CD4-positive, alpha-beta T cell treated with Interleukin-2 at 100 ng/mL for 4 hours (primary cell): ENCODE data around the gene PDCL2.
"Not testable (repeated sequence)": the region's sequence is repeated elsewhere in the genome, so short reads cannot be mapped to it uniquely, and the experiment has no call there.

Experiments used
- DNase-seq: peaks from one replicate; pipeline ENCODE4 v3.0.0-alpha.2; 2020; ENCODE audit warnings: low spot score

The PDCL2 gene, protein sequence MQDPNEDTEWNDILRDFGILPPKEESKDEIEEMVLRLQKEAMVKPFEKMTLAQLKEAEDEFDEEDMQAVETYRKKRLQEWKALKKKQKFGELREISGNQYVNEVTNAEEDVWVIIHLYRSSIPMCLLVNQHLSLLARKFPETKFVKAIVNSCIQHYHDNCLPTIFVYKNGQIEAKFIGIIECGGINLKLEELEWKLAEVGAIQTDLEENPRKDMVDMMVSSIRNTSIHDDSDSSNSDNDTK

DNA sequence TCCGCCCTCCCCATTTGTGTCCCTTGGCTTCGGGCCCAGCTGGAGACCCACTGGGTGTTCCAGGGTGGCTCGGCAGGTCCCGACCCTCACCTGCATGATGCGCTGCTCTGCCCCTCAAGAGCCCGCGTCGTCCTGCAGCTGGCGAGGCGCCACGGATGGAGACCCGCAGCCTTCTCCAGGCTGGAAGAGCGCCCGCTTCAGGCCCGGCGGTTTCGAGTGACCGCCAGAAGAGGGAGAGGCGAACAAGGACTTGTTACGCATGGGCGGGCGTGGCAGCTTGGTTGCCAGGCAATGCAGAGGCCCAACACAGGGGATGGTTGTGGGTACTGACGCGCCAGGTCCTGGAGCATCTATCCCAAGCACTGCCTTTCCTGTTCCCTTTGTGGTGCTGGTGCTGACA, at the start of gene PDCL2:
TSS of gene PDCL2 (minus strand) at position 232 of the 400 bp plus-strand sequence. CDS start at position 96, 136 bp downstream.
- no peak for DNase-seq

DNA sequence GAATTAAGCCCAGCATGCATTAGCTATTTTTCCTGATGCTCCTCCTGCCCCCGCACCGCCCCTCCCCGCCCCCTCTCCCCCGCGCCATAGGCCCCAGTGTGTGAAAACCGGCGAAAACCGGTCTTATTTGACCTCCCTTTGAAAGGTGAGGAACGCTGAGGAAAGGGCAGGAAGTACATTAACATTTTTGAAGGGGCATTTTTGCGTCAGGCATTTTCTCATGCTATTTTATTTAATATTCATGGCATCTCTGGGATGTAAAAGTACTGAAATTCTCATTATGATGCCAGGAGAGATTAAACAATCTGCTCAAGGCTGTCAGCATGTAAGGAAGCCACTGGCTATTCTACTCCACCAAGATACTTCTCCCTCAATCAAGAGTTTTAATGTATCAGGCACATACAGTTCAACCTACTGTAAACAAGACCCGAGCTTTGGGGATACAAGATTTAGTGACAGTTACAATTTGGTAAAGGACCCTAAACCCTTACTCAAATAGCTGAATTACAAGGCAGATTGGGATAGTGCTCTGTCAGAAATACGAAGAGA, 45.3 kb upstream of the PDCL2 start:
- no peak for DNase-seq

DNA sequence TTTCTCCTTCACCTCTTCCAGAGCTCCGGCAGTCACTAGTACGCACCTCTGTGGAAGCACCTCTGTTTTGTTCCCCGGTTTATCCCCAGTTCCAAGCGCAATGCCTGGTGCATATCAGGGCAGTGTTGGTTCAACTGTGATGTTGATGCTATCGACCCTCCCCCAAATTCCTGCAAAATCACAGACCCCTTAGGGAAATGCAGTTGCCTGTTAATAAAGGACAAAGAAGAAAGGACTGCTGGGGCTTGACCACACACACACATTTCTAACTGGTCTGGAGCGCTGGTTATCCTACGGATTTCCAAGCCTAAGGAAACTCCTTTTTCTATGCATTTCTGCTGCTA, 44.6 kb upstream of the PDCL2 start:
- no peak for DNase-seq

DNA sequence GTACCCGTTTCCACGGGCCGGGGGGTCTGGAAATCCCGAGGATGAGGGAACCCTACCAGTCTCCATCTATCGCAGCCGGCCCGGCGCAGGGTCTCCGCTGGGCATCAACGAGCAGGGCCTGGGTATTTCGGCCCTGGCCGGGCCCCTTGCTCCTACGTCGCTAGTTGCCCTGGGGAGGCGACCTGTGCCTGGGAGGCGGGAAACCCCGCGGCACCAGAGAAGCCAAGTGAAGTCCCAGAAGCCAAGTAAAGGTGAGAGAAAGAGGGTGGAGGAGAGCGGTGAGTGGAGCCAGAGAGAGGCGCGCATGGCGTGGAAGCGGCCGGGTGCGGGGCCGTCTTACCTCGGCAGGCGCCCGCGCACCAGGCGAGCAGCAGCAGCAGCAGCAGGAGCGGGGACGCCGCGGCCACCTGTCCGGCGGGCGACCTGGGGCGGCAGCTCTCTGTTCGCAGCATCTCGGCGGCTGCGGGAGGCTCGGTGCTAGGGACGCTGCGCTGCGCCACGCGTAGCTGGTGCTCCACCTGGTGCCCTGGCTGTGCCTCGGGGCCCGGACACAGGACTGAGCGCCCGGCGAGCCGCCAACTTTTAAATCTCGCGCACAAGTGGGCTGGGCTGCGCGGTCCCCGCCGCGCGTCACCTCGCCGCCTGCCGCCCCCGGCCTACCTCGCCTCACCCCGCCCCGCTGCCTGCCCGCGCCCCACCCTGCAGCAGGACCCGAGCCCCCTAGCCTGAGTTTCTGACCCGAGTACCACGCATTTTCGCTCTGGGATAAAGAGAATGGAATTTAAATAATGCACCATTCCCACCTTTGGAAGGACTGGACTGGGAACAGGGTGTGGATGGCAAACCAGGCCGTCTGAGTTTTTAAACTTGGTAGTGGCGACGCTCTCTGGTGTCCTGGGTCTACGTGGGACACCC, 44.0 kb upstream of the PDCL2 start, which contains the start of gene NMU:
TSS of gene NMU (minus strand) at position 558 of the 915 bp plus-strand sequence. CDS start at position 452, 106 bp downstream.
- DNase-seq = peak; percentile 2

DNA sequence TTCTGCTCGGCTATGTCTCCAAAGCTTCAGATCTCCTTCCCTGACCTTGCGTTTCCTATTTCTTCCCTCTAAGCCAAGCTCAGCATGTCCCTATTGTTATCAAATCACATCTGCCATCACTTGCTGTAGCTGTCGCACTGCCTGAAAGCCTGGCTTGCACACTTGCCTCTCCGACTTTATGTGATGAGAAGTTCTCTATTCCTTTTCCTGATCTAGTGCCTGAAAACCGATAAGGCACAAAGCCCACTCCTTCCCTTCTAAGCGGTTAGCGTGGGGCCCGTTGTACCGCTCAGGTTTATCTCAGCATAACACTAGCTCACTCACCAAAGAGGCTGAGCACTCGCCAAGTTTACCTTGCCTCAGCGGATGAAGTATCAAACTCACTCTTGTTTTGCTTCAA, 43.2 kb upstream of the PDCL2 start:
- DNase-seq = no peak

DNA sequence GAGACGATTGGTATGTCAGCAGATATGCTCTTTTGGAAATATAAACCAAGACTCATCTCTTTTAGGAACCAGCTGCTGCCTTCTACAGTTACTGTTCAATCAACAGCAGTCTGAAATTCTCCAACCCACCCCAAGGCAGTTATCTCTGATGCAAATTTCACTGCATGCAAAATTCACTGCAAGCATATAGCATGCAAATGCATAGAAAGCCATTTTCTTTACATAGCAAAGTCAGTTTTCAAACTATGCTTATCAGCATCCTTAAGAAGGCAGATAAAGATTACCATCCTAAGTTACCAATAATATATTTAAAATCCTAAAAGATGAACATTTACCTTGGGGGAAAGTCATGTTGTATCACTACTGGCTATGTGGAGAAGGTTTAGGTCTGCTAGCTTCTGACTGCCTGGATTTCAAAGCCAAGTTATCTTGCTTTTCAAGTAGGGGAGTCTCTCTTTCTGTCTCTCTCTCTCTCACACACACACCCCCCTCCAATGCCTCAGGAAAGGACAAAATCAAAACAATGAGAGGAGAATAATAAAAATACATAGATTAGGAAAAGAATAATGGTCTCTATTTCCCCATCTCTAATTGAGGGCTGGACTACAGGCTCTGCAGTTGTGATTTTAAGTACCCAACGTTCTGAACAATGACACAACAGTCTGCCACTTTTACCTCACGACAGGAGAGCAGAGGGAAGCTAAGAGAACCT, 42.5 kb upstream of the PDCL2 start:
- DNase-seq = no peak

DNA sequence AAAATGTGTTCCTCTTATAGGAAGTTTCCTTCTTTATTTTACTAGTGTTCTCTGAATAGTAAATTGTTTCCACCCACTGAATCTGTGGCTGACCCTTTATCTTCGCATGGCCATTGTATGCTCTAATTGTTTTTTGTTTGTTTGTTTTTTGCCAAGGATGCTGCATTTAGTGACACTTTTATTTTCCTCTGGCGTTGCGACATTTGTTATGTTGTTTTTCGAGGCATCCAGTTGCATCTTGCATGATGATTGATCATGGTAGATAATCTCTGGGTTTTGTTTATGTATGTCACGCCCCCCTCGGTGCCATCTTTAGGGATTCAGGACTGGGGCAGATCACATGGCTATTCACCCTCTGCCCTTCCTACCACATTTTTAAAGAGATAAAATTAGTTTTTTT, 41.9 kb upstream of the PDCL2 start:
- DNase-seq = no peak

DNA sequence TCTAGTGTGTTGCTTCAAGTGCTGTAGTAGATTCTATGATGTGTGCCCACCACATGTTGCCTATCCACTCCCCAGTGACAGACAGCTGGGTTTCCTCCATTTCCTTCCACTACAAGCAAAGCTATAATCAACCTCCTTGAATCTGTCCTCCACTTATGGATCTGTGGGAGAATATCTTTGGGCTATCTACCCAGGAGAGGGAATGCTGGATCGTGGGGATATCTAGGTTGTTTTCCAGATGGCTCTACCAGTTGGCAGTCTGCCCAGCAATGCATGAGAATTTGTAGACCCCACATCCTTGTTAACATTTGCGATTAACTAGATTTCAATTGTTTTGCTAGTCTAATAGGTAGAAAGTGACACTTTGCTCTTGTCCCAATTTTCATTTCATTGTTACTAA, 33.8 kb upstream of the PDCL2 start:
- DNase-seq = no peak

DNA sequence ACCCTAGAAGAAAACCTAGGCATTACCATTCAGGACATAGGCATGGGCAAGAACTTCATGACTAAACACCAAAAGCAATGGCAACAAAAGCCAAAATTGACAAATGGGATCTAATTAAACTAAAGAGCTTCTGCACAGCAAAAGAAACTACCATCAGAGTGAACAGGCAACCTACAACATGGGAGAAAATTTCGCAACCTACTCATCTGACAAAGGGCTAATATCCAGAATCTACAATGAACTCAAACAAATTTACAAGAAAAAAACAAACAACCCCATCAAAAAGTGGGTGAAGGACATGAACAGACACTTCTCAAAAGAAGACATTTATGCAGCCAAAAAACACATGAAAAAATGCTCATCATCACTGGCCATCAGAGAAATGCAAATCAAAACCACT, 32.0 kb upstream of the PDCL2 start:
- DNase-seq = not testable (repeated sequence)

DNA sequence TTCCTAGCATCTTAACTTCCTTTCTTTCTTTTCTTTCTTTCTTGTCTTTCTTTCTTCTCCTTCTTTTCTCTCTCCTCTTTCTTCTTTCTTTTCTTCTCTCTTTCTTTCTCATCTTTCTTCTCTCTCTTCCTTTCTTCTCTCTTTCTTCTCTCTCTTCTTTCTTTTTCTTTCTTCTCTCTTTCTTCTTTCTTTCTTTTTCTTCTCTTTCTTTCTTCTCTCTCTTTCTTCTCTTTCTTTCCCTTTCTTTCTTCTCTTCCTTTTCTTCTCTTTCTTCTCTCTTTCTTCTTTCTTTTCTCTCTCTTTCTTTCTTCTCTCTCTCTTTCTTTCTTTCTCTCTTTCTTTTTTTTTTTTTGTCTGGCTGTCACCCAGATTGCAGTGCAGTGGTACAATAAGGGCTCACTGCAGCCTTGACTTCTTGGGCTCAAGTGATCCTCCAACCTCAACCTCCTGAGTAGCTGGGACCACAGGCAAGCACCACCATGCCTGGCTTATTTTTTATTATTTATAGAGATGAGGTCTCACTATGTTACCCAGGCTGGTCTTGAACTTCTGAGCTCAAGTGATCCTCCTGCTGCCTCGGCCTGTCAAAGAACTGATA, 26.6 kb upstream of the PDCL2 start:
- DNase-seq = no peak

DNA sequence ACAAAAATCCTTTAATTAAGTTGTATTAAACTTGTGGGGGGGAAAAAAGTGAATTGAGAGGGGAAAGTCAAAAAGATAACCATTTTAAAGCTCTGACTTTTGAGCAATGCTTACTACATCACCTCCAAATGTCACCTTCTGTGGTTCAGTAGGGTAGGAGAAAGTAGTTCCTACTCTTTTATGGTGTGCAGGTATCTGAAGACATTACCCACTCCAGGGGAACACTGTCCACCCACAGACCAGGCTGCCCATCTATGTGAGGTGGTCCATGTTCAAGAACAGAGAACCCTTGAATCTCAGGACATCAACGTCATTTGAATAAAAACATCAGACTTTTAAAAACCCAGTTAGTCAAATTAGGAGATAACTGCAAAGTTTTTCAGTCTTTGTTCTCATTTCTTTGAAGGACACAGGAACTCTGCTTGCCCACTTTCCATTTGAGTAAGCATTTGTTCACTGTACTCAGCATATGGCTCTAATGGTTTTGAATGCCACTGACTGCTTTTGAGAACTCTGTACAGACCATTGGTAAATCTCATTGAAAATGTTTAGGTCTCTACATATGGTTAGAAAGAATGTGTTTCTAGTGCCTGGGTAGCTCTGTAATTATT, 25.6 kb upstream of the PDCL2 start:
- DNase-seq = no peak

DNA sequence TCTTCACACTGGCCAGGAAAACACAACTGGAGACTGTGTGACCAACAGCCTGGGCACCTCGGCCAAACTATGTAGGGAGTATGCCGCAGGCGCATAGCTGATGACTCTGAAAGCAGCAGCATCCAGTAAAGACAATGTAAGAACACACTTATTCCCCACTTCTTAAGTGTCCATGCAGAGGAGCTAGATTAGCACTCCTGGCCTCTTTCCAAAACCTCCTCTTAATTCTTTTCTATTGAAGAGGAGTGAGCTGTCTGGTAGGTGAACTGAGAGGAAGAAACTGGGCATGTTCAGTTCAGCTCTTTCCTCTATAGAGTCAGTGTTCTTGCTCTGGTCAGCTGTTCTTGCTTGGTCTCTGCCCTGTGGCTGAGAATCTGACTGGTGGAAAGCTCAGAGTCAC, 23.0 kb upstream of the PDCL2 start:
- no peak for DNase-seq

DNA sequence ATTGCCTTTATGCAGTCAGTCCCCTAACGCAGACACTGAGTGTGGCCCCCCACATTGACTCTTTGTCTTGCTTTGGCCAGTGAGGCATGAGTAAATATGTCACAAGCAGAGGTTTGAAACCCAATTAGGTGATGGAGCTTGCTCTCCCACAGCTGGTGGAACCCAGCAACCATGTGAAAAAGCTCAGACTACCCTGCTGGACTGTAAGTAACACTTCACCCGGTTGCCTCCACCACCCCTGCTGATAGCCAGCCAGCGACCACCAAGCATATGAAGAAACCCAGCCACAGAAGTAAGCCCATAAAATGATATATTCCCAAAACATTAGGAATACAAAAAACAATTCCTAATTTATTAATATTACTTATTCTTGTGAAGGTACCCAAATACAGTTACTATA, 21.6 kb upstream of the PDCL2 start:
- DNase-seq = no peak

DNA sequence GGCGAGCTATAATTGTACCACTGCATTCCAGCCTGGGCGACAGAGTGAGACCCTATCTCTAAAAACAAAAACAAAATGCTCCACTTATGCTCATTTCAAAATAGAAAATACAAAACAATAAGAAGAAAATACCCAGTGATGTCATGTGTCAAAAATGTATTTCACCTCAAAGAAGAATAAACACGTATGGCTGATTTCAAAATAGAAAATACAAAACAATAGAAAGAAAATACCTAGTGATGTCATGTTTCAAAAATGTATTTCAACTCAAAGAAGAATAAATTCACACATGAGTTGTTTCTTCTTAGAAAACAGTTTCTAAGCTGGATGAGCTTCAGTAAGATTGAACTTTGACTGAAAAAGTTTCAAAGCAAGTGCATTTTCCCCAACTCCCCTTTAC, 20.3 kb upstream of the PDCL2 start:
- DNase-seq = no peak

DNA sequence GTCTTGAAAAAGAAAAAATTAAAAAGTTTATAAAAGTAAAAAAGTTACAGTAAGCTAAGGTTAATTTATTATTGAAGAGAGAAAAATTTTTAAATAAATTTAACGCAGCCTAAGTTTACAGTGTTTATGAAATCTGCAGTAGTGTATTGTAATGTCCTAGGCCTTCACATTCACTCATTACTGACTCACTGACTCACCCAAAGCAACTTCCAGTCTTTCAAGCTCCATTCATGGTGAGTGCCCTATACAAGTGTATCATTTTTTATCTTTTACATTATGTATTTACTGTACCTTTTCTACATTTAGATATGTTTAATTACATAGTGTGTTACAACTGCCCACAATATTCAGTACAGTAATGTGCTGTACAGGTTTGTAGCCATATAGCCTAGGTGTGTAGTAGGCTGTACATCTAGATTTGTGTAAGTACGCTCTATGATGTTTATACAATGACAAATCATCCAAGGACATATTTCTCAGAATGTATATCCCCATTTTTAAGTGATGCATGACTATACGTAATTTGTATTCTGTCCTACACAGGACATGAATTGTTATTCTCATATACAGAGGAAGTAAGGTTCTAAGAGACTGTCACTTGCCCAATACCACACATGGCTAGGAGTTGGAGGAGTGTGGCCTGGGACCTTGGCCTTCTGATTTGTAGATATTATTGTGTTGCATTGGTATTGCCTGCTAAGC, 19.5 kb upstream of the PDCL2 start:
- DNase-seq = no peak

DNA sequence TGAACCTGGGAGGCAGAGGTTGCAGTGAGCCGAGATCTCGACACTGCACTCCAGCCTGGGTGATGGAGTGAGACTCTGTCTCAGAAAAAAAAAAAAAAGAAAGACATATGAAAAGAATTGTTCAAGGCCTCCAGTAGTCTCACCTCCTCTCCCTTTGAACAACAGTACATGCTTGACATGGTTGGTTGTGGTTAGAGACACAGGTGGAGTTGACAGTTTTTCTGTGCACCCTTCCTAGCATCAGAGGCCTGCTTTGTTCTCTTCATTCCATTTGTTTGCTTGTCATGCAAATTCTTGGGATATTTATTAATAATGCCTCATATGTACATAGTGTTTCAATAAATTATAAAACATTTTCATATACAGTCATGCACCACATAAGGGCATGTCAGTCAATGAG, 18.3 kb upstream of the PDCL2 start:
- DNase-seq = no peak

DNA sequence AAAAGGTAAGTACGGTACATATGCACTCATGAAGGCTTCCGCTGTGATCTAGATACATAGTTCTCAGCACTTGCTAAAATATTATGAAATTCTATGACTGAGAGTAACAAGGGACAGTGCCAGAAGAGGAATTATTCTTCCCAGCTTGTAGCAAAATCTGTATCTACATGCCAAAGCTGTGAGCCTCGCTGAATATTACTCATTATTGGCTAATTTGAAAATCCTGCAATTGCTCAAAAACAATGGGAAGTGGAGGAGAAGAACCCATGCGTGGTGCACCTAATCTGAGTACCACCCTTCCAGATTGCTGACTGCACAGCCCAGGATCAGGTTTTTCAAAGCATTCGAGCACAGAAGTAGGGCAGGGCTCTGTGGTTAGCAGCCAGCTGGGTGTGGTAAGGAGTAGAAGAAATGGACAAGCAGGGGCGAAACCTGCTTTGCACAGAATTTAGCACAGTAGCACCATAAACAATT, 17.4 kb upstream of the PDCL2 start:
- no peak for DNase-seq

DNA sequence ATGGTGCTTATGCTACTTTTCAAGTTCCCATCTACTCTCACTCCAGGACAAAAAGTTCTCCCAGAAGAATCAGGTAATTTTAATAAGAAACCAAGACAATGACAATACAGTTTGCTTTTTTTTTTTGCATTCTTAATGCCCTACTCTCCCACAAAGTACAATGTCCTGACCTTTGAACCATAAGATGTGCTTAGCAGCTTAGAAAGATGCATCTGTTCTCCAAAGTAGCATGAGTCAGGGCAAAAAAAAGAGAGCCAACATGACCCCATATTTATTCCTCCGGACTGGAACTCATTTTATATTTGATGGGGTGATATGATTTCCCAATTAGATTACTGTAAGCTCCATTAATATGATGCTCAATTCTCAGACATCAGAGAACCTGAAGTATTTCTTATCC, 16.5 kb upstream of the PDCL2 start:
- no peak for DNase-seq

DNA sequence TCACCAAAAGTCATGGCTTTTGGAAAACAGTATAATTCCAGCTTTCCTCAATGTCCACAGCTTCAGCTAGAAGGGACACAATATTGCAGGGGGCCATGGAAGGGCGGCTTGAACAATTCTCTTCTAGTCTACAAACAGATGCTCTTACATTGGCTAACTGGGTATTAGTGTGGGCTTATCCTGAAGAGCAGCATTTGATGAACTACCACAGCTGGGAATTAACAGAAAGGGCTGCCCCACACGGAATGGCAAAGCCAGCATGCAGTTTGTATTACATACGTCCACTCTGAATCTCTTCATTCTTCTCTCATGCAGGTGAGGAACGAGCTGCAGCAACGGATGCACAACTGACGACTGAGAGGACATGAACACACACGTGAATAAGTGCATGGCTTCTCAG, 13.0 kb upstream of the PDCL2 start:
- DNase-seq = no peak

DNA sequence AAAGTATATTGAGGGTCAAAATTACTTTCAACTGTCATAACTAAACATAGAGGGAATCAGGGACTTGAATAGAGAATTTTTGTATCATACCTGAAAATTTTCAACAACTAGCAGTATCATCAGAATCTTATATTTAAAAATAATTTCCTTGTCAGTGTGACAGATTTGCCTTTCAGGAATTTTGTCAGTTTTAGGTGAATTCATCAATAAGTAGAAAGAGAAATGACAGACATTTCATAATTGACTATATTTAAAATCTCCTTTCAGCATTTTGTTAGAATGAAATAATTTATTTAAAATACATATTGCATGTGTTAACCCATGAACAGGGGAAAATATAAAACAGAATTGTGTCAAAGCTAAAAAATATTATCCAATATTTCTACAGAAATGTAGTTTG, 8.6 kb upstream of the PDCL2 start:
- no peak for DNase-seq

DNA sequence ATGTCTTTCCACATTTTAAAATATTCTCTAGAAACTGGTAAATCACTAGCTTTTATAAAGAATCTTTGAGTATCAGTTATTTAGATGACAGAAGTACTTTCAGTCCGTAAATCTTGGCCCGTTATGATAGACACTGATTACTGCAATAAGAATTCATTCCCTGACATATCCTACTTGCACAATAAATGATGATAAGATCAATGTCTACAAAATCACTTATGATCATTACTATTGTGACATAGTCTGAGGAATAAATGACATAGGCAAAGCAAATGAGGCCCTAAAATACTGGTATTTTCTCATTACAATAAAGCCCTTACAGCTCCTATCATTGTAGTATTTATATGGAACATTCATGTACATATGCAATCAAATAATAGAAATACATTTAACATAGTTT, 6.6 kb upstream of the PDCL2 start:
- DNase-seq = no peak
